GM12864 (cell line): ENCODE measurements around the gene USP28.
A peak's percentile ranks its signal among the peaks of the same experiment; 100 is the strongest.

Experiments used
- DNase-seq: peaks from one replicate; pipeline ENCODE4 v3.0.0-alpha.2; 2011; ENCODE audit warnings: low read depth
- H3K4me3 ChIP-seq: 2 replicates; pipeline ENCODE4 v1.5.1; 2011; ENCODE audit warnings: mild to moderate bottlenecking, low read depth, low read length, control low read depth
- CTCF ChIP-seq: IDR thresholded peaks from 2 replicates; pipeline ENCODE4 v1.5.1; 2011; ENCODE audit warnings: low read depth, mild to moderate bottlenecking, moderate library complexity, low read length, control low read depth, inconsistent platforms; ENCODE audit errors: missing control alignments

The USP28 gene

GRCh38 chr11:113906516-113906915 lies 31.1 kb upstream of the USP28 start:
- no peak for TF ChIP-seq CTCF
- H3K4me3 ChIP-seq, result no peak overlapping the region
- no peak for DNase-seq

- no peak for DNase-seq
- no peak overlapping the region for H3K4me3 ChIP-seq
- TF ChIP-seq CTCF, result peak; percentile 10
Observed at GRCh38 chr11:113906038-113906437, 30.7 kb upstream of the USP28 start.

- no peak within 1 kb of the TSS for H3K4me3 ChIP-seq
- no peak for DNase-seq
- no peak for TF ChIP-seq CTCF
Observed at GRCh38 chr11:113904379-113905101, 29.2 kb upstream of the USP28 start, which contains the start of gene HTR3B. TSS of gene HTR3B (plus strand) at chr11:113904796. CDS start at chr11:113904934, 138 bp downstream.

- no peak for DNase-seq
- H3K4me3 ChIP-seq, result no peak overlapping the region
- TF ChIP-seq CTCF, result no peak
Observed at GRCh38 chr11:113901141-113901540, 25.8 kb upstream of the USP28 start.

GRCh38 chr11:113896156-113896879 lies 20.9 kb upstream of the USP28 start:
- DNase-seq, result no peak

GRCh38 chr11:113895367-113896155 lies 20.2 kb upstream of the USP28 start:
- TF ChIP-seq CTCF, result no peak
- no peak overlapping the region for H3K4me3 ChIP-seq
- DNase-seq, result no peak

More at GRCh38 chr11:113896156-113896879, 20.9 kb upstream of the USP28 start:
- TF ChIP-seq CTCF, result peak; percentile 70
- no peak overlapping the region for H3K4me3 ChIP-seq
